ENCODE data around the gene SLC9C1.

Gene SLC9C1

DNA sequence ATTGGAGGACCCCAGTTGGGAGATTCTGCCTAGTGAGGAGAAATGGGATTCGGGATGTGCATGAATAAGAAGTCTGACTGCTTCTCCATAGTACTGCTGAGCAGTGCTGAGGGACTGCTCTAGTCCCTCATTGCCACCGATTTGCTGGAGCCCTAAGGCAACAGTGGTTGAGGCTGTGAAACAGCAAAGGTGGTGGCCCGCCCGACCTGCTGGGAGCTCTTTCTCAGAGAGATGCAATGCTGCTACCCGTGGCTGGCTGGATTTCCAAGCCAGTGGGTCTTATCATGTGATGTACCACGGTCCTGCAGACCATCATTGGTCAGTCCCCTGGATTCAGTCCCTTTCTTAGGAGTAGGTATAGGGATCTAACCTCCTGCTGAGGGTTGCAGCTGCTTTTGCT lies 118.4 kb downstream of the SLC9C1 start:
- no peak for DNase-seq

- no peak for DNase-seq
Measured at GRCh38 chr3:112175037-112175436, 119.0 kb downstream of the SLC9C1 start.

DNA sequence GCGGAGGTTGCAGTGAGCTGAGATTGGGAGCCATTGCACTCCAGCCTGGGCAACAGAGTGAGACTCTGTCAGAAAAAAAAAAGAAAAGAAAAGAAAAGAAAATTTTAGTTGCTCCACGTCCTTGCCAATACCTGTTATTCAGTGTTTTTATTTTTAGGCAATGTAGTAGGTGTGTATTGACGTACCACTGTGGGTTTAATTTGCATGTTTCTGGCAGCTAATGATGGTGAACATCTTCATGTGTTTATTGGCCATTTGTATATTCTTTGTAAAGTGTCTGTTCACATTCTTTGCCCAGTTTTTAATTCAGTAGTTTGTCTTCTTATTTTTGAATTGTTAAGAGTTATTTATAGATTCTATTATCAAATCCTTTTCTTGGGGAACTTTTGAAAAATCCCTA lies 122.9 kb downstream of the SLC9C1 start:
- no peak for DNase-seq

DNA sequence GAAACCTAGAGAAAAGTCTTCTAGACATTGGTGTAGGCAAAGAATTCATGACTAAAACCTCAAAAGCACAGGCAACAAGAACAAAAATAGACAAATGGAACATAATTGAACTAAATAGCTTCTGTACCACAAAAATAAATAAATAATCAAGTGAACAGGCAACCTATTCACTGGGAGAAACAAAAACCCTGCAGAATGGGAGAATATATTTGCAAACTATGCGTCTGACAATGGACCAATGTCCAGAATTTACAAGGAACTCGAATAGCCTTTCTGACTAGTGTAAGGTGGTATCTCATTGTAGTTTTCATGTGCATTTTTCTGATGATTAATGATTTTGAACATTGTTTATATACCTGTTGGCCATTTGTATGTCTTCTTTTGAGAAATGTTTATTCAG lies 124.0 kb downstream of the SLC9C1 start:
- no peak for DNase-seq

- DNase-seq = no peak
Measured at GRCh38 chr3:112167758-112168157, 126.3 kb downstream of the SLC9C1 start.

DNA sequence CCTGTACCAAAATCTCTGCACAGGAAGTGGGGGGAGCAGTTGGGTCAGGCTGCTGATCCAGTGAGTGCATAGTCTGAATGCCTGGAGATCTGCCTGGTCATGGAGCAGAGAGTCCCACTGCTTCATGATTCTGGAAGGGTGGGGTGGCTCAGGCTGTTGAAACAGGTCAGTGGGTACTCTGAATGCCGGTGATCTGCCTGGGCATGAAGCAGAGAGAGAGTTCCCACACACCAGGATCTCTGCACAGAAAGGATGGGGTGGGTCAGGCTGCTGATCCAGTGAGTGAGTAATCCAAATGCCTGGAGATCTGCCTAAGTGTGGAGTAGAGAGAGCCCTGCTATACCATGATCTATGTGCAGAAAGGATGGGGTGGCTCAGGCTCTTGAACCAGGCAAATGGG lies 144.9 kb downstream of the SLC9C1 start:
- DNase-seq = no peak

DNA sequence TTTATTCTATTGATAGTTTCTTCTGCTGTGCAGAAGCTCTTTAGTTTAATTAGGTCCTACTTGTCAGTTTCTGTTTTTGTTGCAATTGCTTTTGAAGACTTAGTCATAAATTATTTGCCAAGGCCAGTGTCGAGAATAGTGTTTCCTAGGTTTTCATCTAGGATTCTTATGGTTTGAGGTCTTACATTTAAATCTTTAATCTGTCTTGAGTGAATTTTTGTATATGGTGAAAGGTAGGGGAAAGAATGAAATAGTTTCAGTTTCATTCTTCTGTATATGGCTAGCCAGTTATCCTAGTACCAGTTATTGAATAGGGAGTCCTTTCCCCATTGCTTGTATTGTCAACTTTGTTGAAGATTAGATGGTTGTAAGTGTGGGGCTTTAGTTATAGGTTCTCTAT lies 150.3 kb downstream of the SLC9C1 start:
- DNase-seq = no peak

- no peak for DNase-seq
Measured at GRCh38 chr3:112143251-112143650, 150.8 kb downstream of the SLC9C1 start.

DNA sequence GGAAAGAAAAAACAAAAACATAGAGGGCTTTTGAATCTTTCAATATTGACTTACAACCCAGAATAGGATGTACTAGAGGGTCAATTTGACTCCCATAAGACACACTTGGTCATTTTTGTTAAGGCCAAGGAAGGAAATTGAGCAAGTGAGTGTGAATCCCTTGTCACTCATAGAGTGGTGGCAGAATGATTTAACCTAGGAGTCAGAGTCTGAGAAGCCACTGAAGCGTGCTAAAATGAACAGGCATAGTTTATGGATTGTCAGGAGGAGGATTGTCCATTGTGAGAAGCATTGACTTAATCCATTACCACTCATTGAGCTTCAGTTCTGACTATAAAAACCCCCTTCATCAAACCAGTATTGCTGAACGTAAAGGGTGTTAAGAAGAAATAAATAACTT lies 152.7 kb downstream of the SLC9C1 start:
- no peak for DNase-seq

GRCh38 chr3:112140584-112140983 lies 153.4 kb downstream of the SLC9C1 start:
- no peak for DNase-seq

GRCh38 chr3:112138219-112138969 lies 155.6 kb downstream of the SLC9C1 start:
- DNase-seq = no peak

DNA sequence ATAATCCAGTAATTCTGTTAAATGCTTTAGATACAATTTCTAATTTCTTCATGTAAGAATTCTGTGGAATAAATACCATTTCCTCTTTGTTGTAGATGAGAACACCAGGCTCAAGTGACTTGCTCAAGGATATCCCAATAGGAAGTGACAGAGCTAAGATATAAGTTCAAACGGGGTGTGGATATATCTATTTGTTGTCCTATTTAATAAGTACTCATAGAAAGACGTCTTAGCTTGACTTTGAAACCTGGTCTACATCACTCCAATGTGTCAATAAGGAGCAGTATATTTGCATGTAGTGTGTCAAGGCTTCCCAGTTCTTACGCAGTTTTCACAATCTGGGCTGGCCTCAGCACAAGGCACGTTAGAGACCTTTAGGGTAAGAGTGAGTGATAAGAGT lies 156.2 kb downstream of the SLC9C1 start:
- DNase-seq = no peak

DNA sequence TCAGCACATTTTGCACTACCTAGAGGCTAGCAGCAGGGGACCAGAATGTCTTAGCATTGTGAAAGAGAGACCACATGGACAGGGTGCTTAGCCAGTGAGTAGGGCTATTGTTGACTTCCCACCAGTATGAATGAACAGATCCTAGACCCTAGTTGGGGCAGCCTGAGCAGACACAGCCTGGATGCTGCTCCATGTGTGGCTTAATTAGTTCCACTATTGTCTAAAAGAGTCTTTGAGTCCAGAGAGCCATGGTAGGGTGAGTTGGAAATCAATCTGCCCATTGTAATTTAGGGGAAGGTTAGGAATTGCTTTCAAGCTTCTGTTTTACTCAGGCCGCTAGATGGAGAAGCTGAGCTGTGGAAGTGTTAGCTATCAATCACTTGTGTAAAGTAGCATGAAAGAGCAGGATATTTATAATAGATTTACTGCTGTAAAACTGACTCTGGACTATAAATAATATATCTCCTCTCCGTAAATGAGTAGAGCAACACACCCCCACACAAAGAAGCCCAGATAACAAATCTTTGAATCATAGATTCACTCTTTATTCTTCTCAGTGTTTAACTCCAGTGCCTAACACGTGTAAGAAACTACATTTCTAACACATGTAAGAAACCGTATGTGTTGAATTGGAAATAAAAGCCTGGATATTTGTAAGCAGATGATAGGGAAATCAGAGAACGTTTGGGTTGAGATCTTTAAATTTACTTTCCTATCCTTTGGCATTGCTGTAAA lies 156.9 kb downstream of the SLC9C1 start:
- DNase-seq = peak; percentile 67

DNA sequence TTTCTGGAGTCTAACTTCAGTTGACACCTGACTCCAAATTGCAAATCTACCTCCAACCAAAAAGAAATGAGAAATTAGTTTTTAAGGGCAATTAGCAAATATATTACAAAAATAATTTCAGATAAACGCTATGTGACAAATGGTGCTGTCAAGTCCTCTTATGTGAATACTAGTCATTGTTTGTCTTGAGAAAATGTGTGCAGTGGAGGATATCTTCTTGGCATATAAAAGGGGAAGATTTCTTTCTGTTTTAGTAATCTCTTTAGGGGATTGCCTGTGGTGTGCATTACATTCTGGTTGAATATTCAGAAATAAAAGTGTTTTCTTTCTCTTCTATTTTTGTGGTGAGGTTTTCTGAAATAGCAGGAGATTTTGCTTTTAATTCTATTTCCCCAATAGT lies 158.0 kb downstream of the SLC9C1 start:
- no peak for DNase-seq

- peak; percentile 87 for DNase-seq
Measured at GRCh38 chr3:112134335-112135124, 159.5 kb downstream of the SLC9C1 start.

GRCh38 chr3:112133626-112134334 lies 160.2 kb downstream of the SLC9C1 start:
- DNase-seq = peak; percentile 83

DNA sequence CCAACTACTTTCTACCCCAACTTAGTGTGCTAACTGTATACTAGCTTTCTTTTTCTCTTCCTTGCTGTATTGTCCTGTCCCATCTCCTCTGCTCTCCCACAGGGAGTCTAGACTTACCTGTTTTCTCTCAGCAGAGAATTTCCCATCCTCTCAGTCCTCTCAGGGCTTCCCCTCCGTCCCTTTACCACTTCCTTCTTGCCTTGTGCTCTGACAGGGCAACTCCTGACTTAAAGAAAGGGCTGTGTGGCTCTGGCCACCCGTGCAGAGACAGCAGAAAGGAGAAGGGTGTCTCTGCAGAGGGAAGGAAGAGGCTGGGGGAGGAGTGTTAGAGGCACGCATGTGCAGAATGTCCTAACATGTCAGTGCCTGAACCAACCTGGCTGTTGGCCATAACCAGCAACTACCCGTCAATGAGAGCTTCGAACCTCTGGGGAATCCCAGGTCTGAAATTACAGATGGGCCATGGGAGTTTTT lies 161.0 kb downstream of the SLC9C1 start, which contains the start of gene GCSAM:
TSS of gene GCSAM (minus strand) at position 274 of the 474 bp plus-strand sequence. CDS start at position 146, 128 bp downstream.
- DNase-seq = peak; percentile 64

- no peak for DNase-seq
Measured at GRCh38 chr3:112132554-112132953, 161.5 kb downstream of the SLC9C1 start.

DNA sequence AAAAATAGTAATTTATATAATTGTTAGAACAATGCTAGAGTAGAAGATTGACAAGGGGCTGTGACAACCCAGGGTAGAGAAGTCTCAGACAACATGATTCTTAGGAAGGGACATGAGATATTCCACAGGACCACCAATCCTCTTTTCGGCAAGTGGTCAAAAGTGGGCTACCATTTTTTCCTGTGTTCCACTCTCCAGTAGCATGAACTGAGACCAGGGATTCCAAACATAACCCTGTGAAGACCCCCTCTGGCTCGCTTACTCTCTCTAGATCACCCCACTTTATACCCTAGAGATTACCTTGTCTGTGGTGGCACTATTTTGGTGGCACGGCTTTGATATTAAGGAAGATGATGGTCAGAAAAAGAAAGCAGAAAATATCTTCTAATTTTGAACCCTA lies 161.9 kb downstream of the SLC9C1 start:
- DNase-seq = no peak

GRCh38 chr3:112131111-112131510 lies 162.9 kb downstream of the SLC9C1 start:
- no peak for DNase-seq

GRCh38 chr3:112130638-112130993 lies 163.4 kb downstream of the SLC9C1 start:
- DNase-seq = no peak

DNA sequence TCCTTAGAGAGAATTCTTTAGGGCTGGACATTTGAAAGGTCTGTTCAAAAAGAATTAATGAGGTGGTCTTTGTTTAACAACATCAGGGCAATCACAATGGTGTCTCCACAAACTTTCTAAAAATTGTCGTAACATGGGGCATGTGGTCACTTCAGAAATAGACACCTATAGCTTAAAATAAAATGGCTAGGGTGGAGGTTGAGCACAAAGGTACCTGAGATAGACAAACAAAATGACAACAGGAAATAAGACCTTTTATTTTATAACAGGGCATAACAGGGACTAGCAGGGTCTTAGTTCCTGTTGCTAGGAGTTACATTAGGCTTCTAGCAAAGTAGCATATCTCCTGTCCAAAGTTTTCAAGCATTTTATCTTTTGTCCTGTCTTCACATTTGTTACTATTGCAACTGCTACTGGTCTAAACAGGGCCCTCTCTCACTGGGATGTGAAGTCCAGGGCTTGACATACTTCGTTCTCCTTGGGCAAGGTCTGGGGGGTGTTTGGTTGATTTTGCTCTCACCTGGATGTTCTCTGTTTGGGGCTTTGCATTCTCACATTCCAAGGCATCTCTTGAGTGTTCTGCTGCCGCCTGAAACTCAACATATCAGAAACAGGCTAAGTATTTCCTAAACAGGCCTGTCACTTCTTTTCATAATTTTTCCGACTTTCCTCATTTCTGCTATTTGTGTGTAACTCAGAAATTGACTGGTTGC lies 163.9 kb downstream of the SLC9C1 start:
- no peak for DNase-seq
